Tibial nerve (tissue), 4 donors: ENCODE measurements around the gene LRRC25. TPM values are rescaled to one million over a fixed set of nuclear protein-coding genes. Genes with fewer than 3 reads are reported as not detected.

Experiments used
- DNase-seq, 2 donors: peaks; one replicate each; pipeline ENCODE4 v3.0.0-alpha.2; 2019; ENCODE audit warnings: low spot score in 2 of 2
- H3K27ac ChIP-seq, 4 donors: fragments of 200-600 bp; sonication (generic) in 3 of 4; one replicate each; pipeline ENCODE4 v1.5.1; 2017 to 2019; ENCODE audit warnings: mild to moderate bottlenecking in 1 of 4
- H3K27me3 ChIP-seq, 2 donors: fragments of 200-600 bp; sonication (generic) in 1 of 2; one replicate each; pipeline versions ENCODE4 v1.5.1 to v1.6.0; 2017 to 2019
- H3K36me3 ChIP-seq, 3 donors: fragments of 200-600 bp; sonication (generic); one replicate each; pipeline ENCODE4 v1.5.1; 2018 to 2019
- H3K4me1 ChIP-seq, 4 donors: fragments of 200-600 bp; sonication (generic) in 3 of 4; one replicate each; pipeline ENCODE4 v1.5.1; 2017 to 2019
- H3K4me3 ChIP-seq, 4 donors: fragments of 200-600 bp; sonication (generic) in 3 of 4; one replicate each; pipeline ENCODE4 v1.5.1; 2017 to 2019; ENCODE audit warnings: mild to moderate bottlenecking in 1 of 4, moderate library complexity in 1 of 4
- H3K9me3 ChIP-seq, 4 donors: fragments of 200-600 bp; sonication (generic) in 3 of 4; one replicate each; pipeline ENCODE4 v1.5.1; 2017 to 2019
- CTCF ChIP-seq, 5 experiments: fragments of 200-600 bp in 3 of 5; fragments of 450-650 bp in 2 of 5; sonication (generic) in 3 of 5; IDR thresholded peaks; one replicate each; pipeline ENCODE4 v1.5.1; 2016 to 2019; ENCODE audit warnings: antibody characterized with exemption in 5 of 5, mild to moderate bottlenecking in 3 of 5, moderate library complexity in 2 of 5
- EP300 ChIP-seq, 2 donors: sonication (generic); formaldehyde crosslinking; IDR thresholded peaks; one replicate each; pipeline ENCODE4 v1.6.1; 2017; ENCODE audit warnings: antibody characterized with exemption in 2 of 2, mild to moderate bottlenecking in 1 of 2
- POLR2A ChIP-seq, 2 donors: fragments of 450-650 bp; IDR thresholded peaks; one replicate each; pipeline ENCODE4 v1.6.1; 2017; ENCODE audit warnings: antibody characterized with exemption in 2 of 2, mild to moderate bottlenecking in 2 of 2, moderate library complexity in 2 of 2
- WGBS, 2 donors: methylation state at CpG; one replicate each; pipeline ENCODE4 v1.1.5; 2018; 5-methylcytosine and 5-hydroxymethylcytosine counted together
- total RNA-seq, 4 donors: library from RNA; depleted of rRNA; stranded (reverse); fragments of >200 nt; gene quantifications; one replicate each; pipeline ENCODE4 v1.1.0, GENCODE V29; 2016

Gene LRRC25
- 10 to 100 TPM in 2 of 4 donors, 1 to 10 TPM in 2; 9.0 to 13.8 (median 9.8) TPM for total RNA-seq

GRCh38 chr19:18397242-18398202, at the start of gene LRRC25:
Gene LRRC25 (minus strand): TSS chr19:18397622. CDS start chr19:18396963, 659 bp downstream.
- Histone ChIP-seq H3K27ac (peak within 1 kb of the TSS in 1 of 4 donors; percentile 42), H3K27me3 (peaks cover 0 to 20% of the 10 kb centered on the region in 2 donors), H3K9me3 (no peaks in the 10 kb centered on the region), H3K4me1 (peaks cover 0 to 31% (median 4%) of the 10 kb centered on the region in 4 donors), H3K4me3 (peak within 1 kb of the TSS; percentile 5 to 45 (median 22)), H3K36me3 (no peaks in the 10 kb centered on the region)
- TF ChIP-seq CTCF (IDR thresholded peaks at IDR 0.05) (no peak), EP300 (IDR thresholded peaks at IDR 0.05) (peak in 1 of 2 donors; percentile 56), POLR2A (IDR thresholded peaks at IDR 0.05) (peak in 1 of 2 donors; percentile 27)
- peak in 1 of 2 donors; percentile 33 for DNase-seq
- 12 to 24% methylated on average over 18 to 30 of the region's 33 CpGs for WGBS, 2 donors

GRCh38 chr19:18446811-18447359, 49.5 kb upstream of the LRRC25 start:
- no peak overlapping the region for H3K4me3 ChIP-seq
- DNase-seq: no peak
- no peak for TF ChIP-seq EP300 (IDR thresholded peaks at IDR 0.05)
- no peak for TF ChIP-seq POLR2A (IDR thresholded peaks at IDR 0.05)
- no peak for TF ChIP-seq CTCF (IDR thresholded peaks at IDR 0.05)
- 76 to 88% methylated on average over 9 to 10 of the region's 12 CpGs for WGBS, 2 donors
- H3K27me3 ChIP-seq: no peaks in the 10 kb centered on the region
- no peaks in the 10 kb centered on the region for H3K9me3 ChIP-seq
- peaks cover 0 to 37% (median 7%) of the 10 kb centered on the region in 4 donors for H3K4me1 ChIP-seq
- H3K27ac ChIP-seq: no peak overlapping the region
- peaks cover 7 to 83% (median 48%) of the 10 kb centered on the region in 3 donors for H3K36me3 ChIP-seq

- no peak for TF ChIP-seq POLR2A (IDR thresholded peaks at IDR 0.05)
- no peak for TF ChIP-seq CTCF (IDR thresholded peaks at IDR 0.05)
- no peak for TF ChIP-seq EP300 (IDR thresholded peaks at IDR 0.05)
- Histone ChIP-seq H3K36me3 (peaks cover 7 to 77% (median 48%) of the 10 kb centered on the region in 3 donors), H3K27ac (no peak overlapping the region), H3K4me1 (peaks cover 0 to 32% (median 5%) of the 10 kb centered on the region in 4 donors), H3K9me3 (no peaks in the 10 kb centered on the region), H3K4me3 (no peak overlapping the region), H3K27me3 (no peaks in the 10 kb centered on the region)
- DNase-seq: no peak
- 80 to 85% methylated on average over 27 to 34 of the region's 34 CpGs for WGBS, 2 donors
Observed at GRCh38 chr19:18446145-18446810, 48.9 kb upstream of the LRRC25 start.

GRCh38 chr19:18445262-18445948, 48.0 kb upstream of the LRRC25 start:
- H3K9me3 ChIP-seq: no peaks in the 10 kb centered on the region
- no peak overlapping the region for H3K4me3 ChIP-seq
- 69 to 79% methylated on average over 15 of the region's 15 CpGs for WGBS, 2 donors
- peaks cover 0 to 23% (median 4%) of the 10 kb centered on the region in 4 donors for H3K4me1 ChIP-seq
- H3K27me3 ChIP-seq: no peaks in the 10 kb centered on the region
- H3K27ac ChIP-seq: no peak overlapping the region
- H3K36me3 ChIP-seq: peaks cover 3 to 69% (median 45%) of the 10 kb centered on the region in 3 donors
- no peak for DNase-seq
- no peak for TF ChIP-seq POLR2A (IDR thresholded peaks at IDR 0.05)
- no peak for TF ChIP-seq EP300 (IDR thresholded peaks at IDR 0.05)
- TF ChIP-seq CTCF (IDR thresholded peaks at IDR 0.05): no peak
